Dedifferentiated amniotic fluid mesenchymal stem cell (primary cell): ENCODE data around the gene REXO2.

ENCODE experiments used
- DNase-seq: peaks from one replicate; pipeline ENCODE4 v3.0.0-alpha.2; 2016; ENCODE audit errors: extremely low spot score

Gene REXO2

GRCh38 chr11:114440971-114441763, 1.9 kb downstream of the REXO2 start:
- DNase-seq = no peak

- DNase-seq = no peak
These were observed 2.7 kb downstream of the REXO2 start for GRCh38 chr11:114441921-114442320.

- DNase-seq = no peak
These were observed 3.3 kb downstream of the REXO2 start for GRCh38 chr11:114442536-114442935.

GRCh38 chr11:114447444-114447843, 8.2 kb downstream of the REXO2 start:
- peak; percentile 42 for DNase-seq

- peak; percentile 83 for DNase-seq
These were observed 8.6 kb downstream of the REXO2 start for GRCh38 chr11:114447892-114448291.

GRCh38 chr11:114448749-114449482, 9.6 kb downstream of the REXO2 start:
- no peak for DNase-seq

- DNase-seq = no peak
These were observed 10.6 kb downstream of the REXO2 start for GRCh38 chr11:114449845-114450244.

GRCh38 chr11:114452399-114452798, 13.1 kb downstream of the REXO2 start:
- no peak for DNase-seq

GRCh38 chr11:114463999-114464398, 24.7 kb downstream of the REXO2 start:
- no peak for DNase-seq

- DNase-seq = no peak
These were observed 27.5 kb downstream of the REXO2 start for GRCh38 chr11:114466742-114467141.

- DNase-seq = no peak
These were observed 33.4 kb downstream of the REXO2 start for GRCh38 chr11:114472661-114473060.

- no peak for DNase-seq
These were observed 38.7 kb downstream of the REXO2 start for GRCh38 chr11:114478001-114478410.

GRCh38 chr11:114478768-114479167, 39.5 kb downstream of the REXO2 start:
- DNase-seq = no peak

GRCh38 chr11:114479331-114479730, 40.1 kb downstream of the REXO2 start:
- no peak for DNase-seq

- DNase-seq = no peak
These were observed 42.8 kb downstream of the REXO2 start for GRCh38 chr11:114482114-114482513.

- DNase-seq = no peak
These were observed 44.7 kb downstream of the REXO2 start for GRCh38 chr11:114483929-114484328.

GRCh38 chr11:114496915-114497314, 57.6 kb downstream of the REXO2 start:
- DNase-seq = no peak

GRCh38 chr11:114499756-114500155, 60.5 kb downstream of the REXO2 start:
- DNase-seq = no peak
